Measurements from ENCODE around the gene GPX3.

Gene GPX3

DNA sequence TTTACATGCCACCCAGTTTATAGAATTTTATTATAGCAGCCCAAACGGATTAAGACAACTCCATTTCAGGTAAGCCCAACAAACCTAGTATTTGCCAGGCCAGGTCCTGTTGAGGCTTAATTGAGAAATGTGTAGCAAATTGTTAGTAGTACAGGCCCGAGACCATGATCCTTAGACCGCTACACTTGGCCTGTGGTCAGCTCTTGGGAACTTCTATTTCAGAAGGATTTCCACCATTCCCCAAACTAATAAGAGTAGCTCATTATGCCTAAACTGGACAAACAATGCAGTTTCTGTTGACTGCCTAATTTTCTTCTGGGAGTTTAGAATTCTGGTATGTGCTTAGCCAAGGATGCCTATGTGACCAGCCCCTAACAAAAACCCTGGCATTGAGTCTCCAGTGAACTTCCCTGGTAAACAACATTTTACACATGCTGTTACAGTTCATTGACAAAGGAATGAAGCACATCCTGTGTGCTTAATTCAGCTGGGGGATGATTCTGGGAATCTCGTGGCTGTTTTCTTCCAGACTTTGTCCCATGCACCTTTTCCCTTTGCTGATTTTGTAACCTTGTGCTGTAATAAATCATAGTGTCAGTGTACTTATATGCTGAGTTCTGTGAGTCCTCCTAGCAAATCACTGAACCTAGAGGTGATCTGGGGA, 5.6 kb upstream of the GPX3 start:
- no peak for DNase-seq

DNA sequence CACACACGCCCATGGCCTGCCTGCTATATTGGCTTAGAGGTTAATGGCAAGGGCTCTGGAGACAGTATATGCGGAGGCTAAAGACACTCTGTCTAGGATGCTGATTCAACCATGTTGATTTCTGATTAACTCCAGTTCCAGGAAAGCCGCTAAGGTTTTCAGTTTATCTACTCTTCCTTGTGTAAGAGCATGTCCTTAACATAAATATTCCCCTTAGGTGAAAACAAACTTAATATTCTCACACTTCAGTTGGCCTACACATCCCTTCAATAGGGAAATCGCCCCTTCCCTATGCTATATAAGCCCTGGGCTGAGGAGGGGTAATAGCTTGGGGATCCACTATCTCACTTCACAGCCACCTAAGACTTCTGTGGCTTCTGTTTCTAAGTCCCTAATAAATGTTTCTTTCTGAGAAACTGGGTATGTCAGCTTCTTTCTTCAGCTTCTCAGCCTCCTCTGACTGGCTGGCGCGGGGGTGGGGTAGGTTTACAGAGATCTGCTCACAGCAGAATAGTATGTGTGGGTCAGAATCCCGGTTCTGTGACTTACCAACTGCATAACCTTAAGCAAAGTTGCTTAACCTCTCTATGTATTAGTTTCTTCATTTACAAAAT, 4.3 kb upstream of the GPX3 start:
- no peak for DNase-seq

DNA sequence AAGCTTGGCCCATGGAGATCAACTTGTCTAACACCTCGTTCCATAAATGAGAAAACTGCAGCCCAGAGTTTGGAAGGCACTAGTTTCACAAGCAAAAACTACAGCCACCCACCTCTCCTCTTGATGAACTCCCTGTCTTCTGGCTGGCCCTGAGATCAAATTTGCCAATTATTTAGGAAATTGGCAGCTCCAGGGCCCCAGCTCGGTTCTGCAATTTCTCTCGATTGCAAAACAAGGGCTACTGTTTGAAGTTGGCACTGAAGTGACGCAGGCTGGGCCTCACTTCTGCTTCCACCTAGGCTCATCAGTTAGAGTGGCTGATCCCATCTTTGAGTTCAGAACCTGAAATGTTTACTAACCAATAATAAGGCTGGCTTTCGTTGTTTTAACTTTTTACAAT, 3.7 kb upstream of the GPX3 start:
- no peak for DNase-seq

DNA sequence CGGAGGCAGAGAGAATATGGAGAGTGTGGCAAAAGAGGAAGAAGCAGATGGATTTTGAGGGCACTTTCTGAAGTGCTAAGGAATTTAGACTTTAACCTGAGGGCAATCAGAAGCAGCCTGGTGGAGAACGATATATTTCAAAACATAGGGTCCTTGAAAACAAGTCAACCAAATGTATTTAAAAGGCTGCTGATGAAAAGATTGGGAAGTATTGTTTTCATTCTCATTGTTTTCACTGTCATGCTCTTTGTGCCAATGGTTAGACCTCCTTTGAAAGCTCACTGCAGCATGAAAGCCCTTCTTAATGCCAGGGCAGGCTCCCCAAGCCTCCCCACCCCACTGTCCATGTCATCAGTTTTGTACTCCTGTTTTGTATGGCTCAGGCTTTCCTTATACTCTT, 2.5 kb upstream of the GPX3 start:
- DNase-seq: no peak

DNA sequence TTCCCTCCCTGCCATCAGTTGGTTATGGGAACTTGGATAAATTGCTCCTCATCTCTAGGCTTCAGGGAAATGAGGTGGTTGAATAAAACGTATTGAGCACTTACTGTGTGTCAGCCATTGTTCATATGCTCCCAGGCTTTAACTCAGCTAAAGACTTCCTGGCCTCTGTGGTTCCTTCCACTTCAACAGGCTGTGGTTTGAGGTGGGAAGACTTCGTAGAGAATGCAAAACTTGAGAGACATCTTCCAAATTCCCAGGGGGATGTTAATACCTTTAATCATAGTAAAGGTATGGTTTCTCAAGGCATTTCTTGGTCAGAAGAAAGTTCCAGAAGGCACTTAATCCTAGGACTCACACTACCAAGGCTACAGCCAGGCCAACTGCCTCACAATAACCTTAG, 1.5 kb upstream of the GPX3 start:
- DNase-seq: no peak

GRCh38 chr5:151019331-151019730, 1.1 kb upstream of the GPX3 start:
- no peak for DNase-seq

GRCh38 chr5:151021746-151022145, 1.4 kb downstream of the GPX3 start:
- DNase-seq: no peak

DNA sequence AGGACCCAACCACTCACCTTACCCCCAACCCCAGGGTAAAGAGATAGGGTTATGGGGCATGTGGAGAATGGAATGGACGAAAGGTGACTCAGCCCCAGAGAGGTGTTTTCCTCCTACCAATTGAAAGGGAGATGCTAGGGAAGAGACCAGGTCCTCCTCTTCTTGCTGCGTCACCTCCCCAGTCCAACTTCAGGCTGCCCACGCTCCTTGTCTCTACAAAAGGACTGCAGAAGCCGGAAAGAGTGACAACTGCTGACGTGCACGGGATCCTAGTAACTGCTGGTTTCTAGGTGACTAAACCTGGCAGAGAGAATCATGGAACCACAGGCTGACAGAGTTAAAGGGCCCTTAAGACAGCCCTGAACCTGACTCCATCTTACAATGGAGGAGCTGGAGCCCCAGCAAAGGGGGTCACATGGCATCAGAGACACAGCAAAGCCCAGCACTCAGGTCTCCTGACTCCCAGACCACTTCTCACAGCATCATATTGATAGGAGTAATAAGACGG, 2.2 kb downstream of the GPX3 start:
- DNase-seq: no peak

DNA sequence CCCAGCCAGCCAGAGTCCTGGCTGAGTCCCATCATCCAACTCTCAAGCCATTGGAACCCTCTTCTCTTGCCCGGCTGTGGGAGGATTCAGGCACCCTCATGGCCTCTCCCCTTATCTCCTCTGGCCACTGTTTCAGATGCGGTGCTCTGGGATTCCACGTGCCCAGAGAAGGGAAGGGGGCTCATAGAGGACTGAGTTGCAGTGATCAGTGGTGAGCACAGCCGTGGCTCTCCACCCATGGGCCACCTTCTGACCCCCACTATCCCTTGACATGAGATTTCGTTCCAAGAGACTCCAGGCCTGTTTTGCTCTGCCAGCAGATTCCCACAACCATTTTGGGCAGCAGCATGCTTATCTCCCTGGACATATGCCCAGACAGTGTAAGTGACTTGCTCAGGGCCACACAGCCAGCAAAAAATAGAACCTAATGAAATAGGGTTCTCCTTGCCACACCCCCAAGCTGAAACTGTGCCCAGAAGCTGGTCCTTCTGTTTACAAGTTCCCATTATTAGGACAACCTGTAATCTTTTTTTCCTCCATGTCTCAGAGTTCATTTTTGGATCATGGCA, 2.7 kb downstream of the GPX3 start:
- no peak for DNase-seq

- no peak for DNase-seq
Measured at GRCh38 chr5:151023651-151024050, 3.3 kb downstream of the GPX3 start.

DNA sequence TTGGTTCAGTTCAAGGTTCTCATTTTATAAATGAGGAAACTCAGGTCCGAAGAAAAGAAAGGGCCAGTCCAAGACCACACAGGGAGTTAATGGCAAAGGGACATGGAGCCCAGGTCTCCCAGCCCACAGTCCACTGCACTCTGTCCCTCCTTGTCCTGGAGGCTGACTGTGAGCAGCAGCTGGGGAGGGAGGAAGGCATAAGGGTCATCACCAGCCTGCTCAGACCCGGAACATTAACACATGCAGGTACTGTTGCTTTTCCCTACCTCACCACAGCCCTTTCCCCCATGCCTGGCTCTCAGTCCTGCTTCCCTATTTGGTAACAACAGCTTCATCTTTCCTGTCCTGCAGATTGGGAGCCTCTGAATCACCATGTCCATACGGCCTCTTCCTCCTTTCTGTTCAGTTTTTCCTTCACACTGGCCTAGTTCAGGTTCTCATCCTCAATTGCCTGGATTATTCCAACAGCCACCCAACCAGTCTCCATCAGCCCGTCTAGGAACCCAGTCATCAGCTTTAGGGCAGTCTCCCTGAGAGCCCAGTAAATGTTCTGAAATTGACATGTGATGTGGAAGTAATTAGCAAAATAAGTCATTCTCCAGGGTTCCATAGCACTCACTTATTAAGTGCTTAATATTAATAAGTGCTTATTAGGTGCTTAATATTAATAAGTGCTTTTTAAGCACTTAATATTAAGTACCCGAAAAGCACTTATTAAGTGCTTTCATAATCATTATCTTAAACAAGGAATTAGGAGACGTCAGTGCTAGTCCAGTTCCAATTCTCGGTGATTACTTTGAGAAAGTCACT, 4.3 kb downstream of the GPX3 start:
- no peak for DNase-seq

GRCh38 chr5:151025250-151025606, 4.8 kb downstream of the GPX3 start:
- DNase-seq: no peak

DNA sequence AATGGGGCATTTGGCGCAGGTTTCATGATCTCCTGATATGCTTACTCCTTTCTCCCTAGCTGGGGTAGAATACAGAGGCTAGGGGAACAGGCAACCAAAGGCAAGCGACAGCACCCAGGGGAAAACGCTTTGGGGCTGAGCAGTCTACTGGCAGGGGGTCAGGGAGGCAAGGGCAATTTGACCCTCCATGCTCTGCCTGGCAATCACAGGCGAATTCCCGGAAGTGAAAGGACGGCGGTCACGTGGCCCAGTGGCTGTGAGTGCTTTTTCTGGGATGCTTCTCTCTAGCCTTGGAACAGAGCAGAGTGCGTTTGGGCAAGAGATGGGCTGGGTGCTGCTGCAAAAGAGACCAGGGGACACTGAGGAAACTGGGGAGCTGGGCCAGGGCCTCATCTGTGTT, 5.7 kb downstream of the GPX3 start:
- no peak for DNase-seq

GRCh38 chr5:151026679-151027078, 6.3 kb downstream of the GPX3 start:
- DNase-seq: no peak

GRCh38 chr5:151027961-151028479, 7.6 kb downstream of the GPX3 start:
- no peak for DNase-seq

- DNase-seq: no peak
Measured at GRCh38 chr5:151028717-151029116, 8.3 kb downstream of the GPX3 start.

- DNase-seq: no peak
Measured at GRCh38 chr5:151029179-151030055, 9.0 kb downstream of the GPX3 start.

GRCh38 chr5:151030056-151030336, 9.6 kb downstream of the GPX3 start:
- no peak for DNase-seq

- no peak for DNase-seq
Measured at GRCh38 chr5:151030379-151030778, 10.0 kb downstream of the GPX3 start.

DNA sequence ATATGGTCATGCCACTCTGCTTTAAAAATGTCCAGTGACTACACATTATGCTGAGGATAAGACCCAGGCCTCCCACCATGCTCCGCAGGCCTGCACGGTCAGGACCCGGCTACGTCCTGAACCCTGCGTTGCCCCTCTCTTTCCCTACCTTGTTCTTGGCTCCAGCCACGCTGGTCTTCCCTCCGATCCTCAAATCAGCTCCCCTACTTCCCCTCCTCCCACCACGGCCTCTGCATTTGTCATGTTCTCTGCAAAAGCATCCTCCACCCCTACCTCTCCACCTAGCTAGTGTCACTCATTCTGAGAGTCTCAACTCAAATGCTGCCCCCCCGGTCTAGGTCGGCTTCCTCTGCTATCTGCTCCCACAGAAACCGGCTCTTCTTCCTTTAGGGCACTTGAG, 11.2 kb downstream of the GPX3 start:
- no peak for DNase-seq

GRCh38 chr5:151033217-151033934, 13.0 kb downstream of the GPX3 start:
- DNase-seq: no peak

Data from CD4-positive, alpha-beta T cell treated with Interleukin-6 for 4 hours (primary cell).